ENCODE measurements around the gene PDSS2. TPM values are rescaled to one million over a fixed set of nuclear protein-coding genes. Genes with fewer than 3 reads are reported as not detected.

The PDSS2 gene
- total and polyA plus RNA-seq, 4 donors, result 10.5 to 20.9 (median 16.0) TPM

- 70% methylated on average over 4 of the region's 4 CpGs for WGBS
- H3K27ac ChIP-seq (ENCODE audit: low read depth in 1 of 2, low read length in 2 of 2), result no peak overlapping the region
Observed at GRCh38 chr6:107124934-107125348, 334.4 kb downstream of the PDSS2 start.

More at GRCh38 chr6:107124934-107125348, 334.4 kb downstream of the PDSS2 start:
- no peak for DNase-seq (ENCODE audit: low spot score)
- no peak overlapping the region for H3K4me3 ChIP-seq (ENCODE audit: low read depth in 1 of 3, low read length in 3 of 3)
- no peaks in the 10 kb centered on the region for H3K9me3 ChIP-seq (ENCODE audit: control insufficient read depth in 4 of 4, low read length in 3 of 4)
- H3K4me1 ChIP-seq (ENCODE audit: control insufficient read depth in 4 of 4, insufficient read depth in 4 of 4, low read length in 3 of 4), result no peaks in the 10 kb centered on the region
- no peak overlapping the region for H3K9ac ChIP-seq (ENCODE audit: low read depth in 1 of 2, low read length in 2 of 2)
- H3K36me3 ChIP-seq (ENCODE audit: control insufficient read depth in 4 of 4, insufficient read depth in 3 of 4, low read depth in 1 of 4, low read length in 3 of 4), result no peaks in the 10 kb centered on the region
- no peaks in the 10 kb centered on the region for H3K27me3 ChIP-seq (ENCODE audit: control insufficient read depth in 4 of 4, insufficient read depth in 4 of 4, low read length in 3 of 4)
- no peak for TF ChIP-seq RXRA (IDR thresholded peaks at IDR 0.05)
- TF ChIP-seq YY1 (IDR thresholded peaks at IDR 0.05), result no peak
- no peak for TF ChIP-seq REST (IDR thresholded peaks at IDR 0.05)
- no peak for TF ChIP-seq EGR1 (IDR thresholded peaks at IDR 0.05; ENCODE audit: low read depth in 2 of 2)
- TF ChIP-seq CTCF (IDR thresholded peaks at IDR 0.05; ENCODE audit: low read depth, low read length, missing input control), result no peak
- TF ChIP-seq FOXA2 (IDR thresholded peaks at IDR 0.05), result no peak
- no peak for TF ChIP-seq JUND (IDR thresholded peaks at IDR 0.05)
- no peak for TF ChIP-seq HNF4G (IDR thresholded peaks at IDR 0.05)
- TF ChIP-seq ATF3 (IDR thresholded peaks at IDR 0.05), result no peak
- TF ChIP-seq HNF4A (conservative IDR thresholded peaks at IDR 0.05), result no peak
- no peak for TF ChIP-seq ZBTB33 (IDR thresholded peaks at IDR 0.05)
- no peak for TF ChIP-seq GABPA (IDR thresholded peaks at IDR 0.05 in 1 of 2, conservative IDR thresholded peaks at IDR 0.05 in 1 of 2)
